ENCODE measurements around the gene SLC34A1. TPM values are rescaled to one million over a fixed set of nuclear protein-coding genes. Genes with fewer than 3 reads are reported as not detected.
A peak's percentile ranks its signal among the peaks of the same experiment; 100 is the strongest.
"Not testable (repeated sequence)": the region's sequence is repeated elsewhere in the genome, so short reads cannot be mapped to it uniquely, and the experiment has no call there.

The SLC34A1 gene
- polyA plus RNA-seq, 1 donor, result not detected

- H3K27me3 ChIP-seq (ENCODE audit: control insufficient read depth, insufficient read depth, low read length), result no peaks in the 10 kb centered on the region
- H3K4me1 ChIP-seq (ENCODE audit: control insufficient read depth, insufficient read depth, low read length), result peaks cover 30% of the 10 kb centered on the region
- peak in 1 of 2 donors; percentile 42 for DNase-seq
- H3K9me3 ChIP-seq (ENCODE audit: control insufficient read depth, low read depth, low read length), result peaks cover 4% of the 10 kb centered on the region
- H3K4me3 ChIP-seq (ENCODE audit: low read length), result no peak overlapping the region
- peaks cover 4% of the 10 kb centered on the region for H3K36me3 ChIP-seq (ENCODE audit: control insufficient read depth, insufficient read depth, low read length)
- WGBS (ENCODE audit: insufficient coverage, low lambda C conversion rate), result no CpG with 5 or more reads among the region's 5 CpGs
- no peak overlapping the region for H3K27ac ChIP-seq (ENCODE audit: low read length)
These were observed 15.2 kb upstream of the SLC34A1 start for GRCh38 chr5:177368869-177369644.

- Histone ChIP-seq H3K4me1 (ENCODE audit: control insufficient read depth, insufficient read depth, low read length) (peaks cover 30% of the 10 kb centered on the region), H3K27ac (ENCODE audit: low read length) (no peak overlapping the region), H3K36me3 (ENCODE audit: control insufficient read depth, insufficient read depth, low read length) (peaks cover 4% of the 10 kb centered on the region), H3K9me3 (ENCODE audit: control insufficient read depth, low read depth, low read length) (peaks cover 4% of the 10 kb centered on the region), H3K4me3 (ENCODE audit: low read length) (no peak overlapping the region), H3K27me3 (ENCODE audit: control insufficient read depth, insufficient read depth, low read length) (no peaks in the 10 kb centered on the region)
- no CpG with 5 or more reads among the region's 11 CpGs for WGBS (ENCODE audit: insufficient coverage, low lambda C conversion rate)
- DNase-seq, result no peak
These were observed 14.4 kb upstream of the SLC34A1 start for GRCh38 chr5:177369645-177370440.

GRCh38 chr5:177370488-177371119, 13.6 kb upstream of the SLC34A1 start:
- no CpG with 5 or more reads among the region's 42 CpGs for WGBS (ENCODE audit: insufficient coverage, low lambda C conversion rate)

GRCh38 chr5:177371120-177372033, 12.9 kb upstream of the SLC34A1 start:
- WGBS (ENCODE audit: insufficient coverage, low lambda C conversion rate), result no CpG with 5 or more reads among the region's 26 CpGs
- Histone ChIP-seq H3K36me3 (ENCODE audit: control insufficient read depth, insufficient read depth, low read length) (peaks cover 4% of the 10 kb centered on the region), H3K9me3 (ENCODE audit: control insufficient read depth, low read depth, low read length) (peaks cover 4% of the 10 kb centered on the region), H3K27ac (ENCODE audit: low read length) (peak overlapping the region; percentile 49), H3K27me3 (ENCODE audit: control insufficient read depth, insufficient read depth, low read length) (no peaks in the 10 kb centered on the region), H3K4me3 (ENCODE audit: low read length) (peak overlapping the region; percentile 57), H3K4me1 (ENCODE audit: control insufficient read depth, insufficient read depth, low read length) (peaks cover 26% of the 10 kb centered on the region)
- DNase-seq, result no peak

More at GRCh38 chr5:177370488-177371119, 13.6 kb upstream of the SLC34A1 start:
- Histone ChIP-seq H3K9me3 (ENCODE audit: control insufficient read depth, low read depth, low read length) (peaks cover 4% of the 10 kb centered on the region), H3K4me3 (ENCODE audit: low read length) (peak overlapping the region; percentile 57), H3K36me3 (ENCODE audit: control insufficient read depth, insufficient read depth, low read length) (peaks cover 4% of the 10 kb centered on the region), H3K4me1 (ENCODE audit: control insufficient read depth, insufficient read depth, low read length) (peaks cover 30% of the 10 kb centered on the region), H3K27ac (ENCODE audit: low read length) (peak overlapping the region; percentile 49), H3K27me3 (ENCODE audit: control insufficient read depth, insufficient read depth, low read length) (no peaks in the 10 kb centered on the region)
- peak; percentile 89 to 94 for DNase-seq

GRCh38 chr5:177372034-177372896, 12.0 kb upstream of the SLC34A1 start:
- H3K4me1 ChIP-seq (ENCODE audit: control insufficient read depth, insufficient read depth, low read length), result peaks cover 19% of the 10 kb centered on the region
- H3K36me3 ChIP-seq (ENCODE audit: control insufficient read depth, insufficient read depth, low read length), result peaks cover 4% of the 10 kb centered on the region
- no peak overlapping the region for H3K4me3 ChIP-seq (ENCODE audit: low read length)
- no peaks in the 10 kb centered on the region for H3K27me3 ChIP-seq (ENCODE audit: control insufficient read depth, insufficient read depth, low read length)
- H3K27ac ChIP-seq (ENCODE audit: low read length), result no peak overlapping the region
- H3K9me3 ChIP-seq (ENCODE audit: control insufficient read depth, low read depth, low read length), result peaks cover 4% of the 10 kb centered on the region
- WGBS (ENCODE audit: insufficient coverage, low lambda C conversion rate), result no CpG with 5 or more reads among the region's 12 CpGs
- DNase-seq, result no peak

- Histone ChIP-seq H3K4me1 (ENCODE audit: control insufficient read depth, insufficient read depth, low read length) (peaks cover 17% of the 10 kb centered on the region), H3K27ac (ENCODE audit: low read length) (no peak overlapping the region), H3K36me3 (ENCODE audit: control insufficient read depth, insufficient read depth, low read length) (peaks cover 4% of the 10 kb centered on the region), H3K4me3 (ENCODE audit: low read length) (no peak overlapping the region), H3K27me3 (ENCODE audit: control insufficient read depth, insufficient read depth, low read length) (no peaks in the 10 kb centered on the region), H3K9me3 (ENCODE audit: control insufficient read depth, low read depth, low read length) (no peaks in the 10 kb centered on the region)
- WGBS (ENCODE audit: insufficient coverage, low lambda C conversion rate), result no CpG with 5 or more reads among the region's 6 CpGs
- DNase-seq, result no peak
These were observed 11.3 kb upstream of the SLC34A1 start for GRCh38 chr5:177372910-177373309.

GRCh38 chr5:177373806-177374205, 10.4 kb upstream of the SLC34A1 start:
- H3K27me3 ChIP-seq (ENCODE audit: control insufficient read depth, insufficient read depth, low read length), result no peaks in the 10 kb centered on the region
- peaks cover 4% of the 10 kb centered on the region for H3K36me3 ChIP-seq (ENCODE audit: control insufficient read depth, insufficient read depth, low read length)
- no CpG with 5 or more reads among the region's 6 CpGs for WGBS (ENCODE audit: insufficient coverage, low lambda C conversion rate)
- H3K4me1 ChIP-seq (ENCODE audit: control insufficient read depth, insufficient read depth, low read length), result peaks cover 22% of the 10 kb centered on the region
- no peak overlapping the region for H3K27ac ChIP-seq (ENCODE audit: low read length)
- no peak overlapping the region for H3K4me3 ChIP-seq (ENCODE audit: low read length)
- no peak for DNase-seq
- no peaks in the 10 kb centered on the region for H3K9me3 ChIP-seq (ENCODE audit: control insufficient read depth, low read depth, low read length)

GRCh38 chr5:177374211-177374610, 10.0 kb upstream of the SLC34A1 start:
- Histone ChIP-seq H3K4me1 (ENCODE audit: control insufficient read depth, insufficient read depth, low read length) (peaks cover 23% of the 10 kb centered on the region), H3K36me3 (ENCODE audit: control insufficient read depth, insufficient read depth, low read length) (peaks cover 4% of the 10 kb centered on the region), H3K27ac (ENCODE audit: low read length) (no peak overlapping the region), H3K9me3 (ENCODE audit: control insufficient read depth, low read depth, low read length) (no peaks in the 10 kb centered on the region), H3K27me3 (ENCODE audit: control insufficient read depth, insufficient read depth, low read length) (no peaks in the 10 kb centered on the region), H3K4me3 (ENCODE audit: low read length) (no peak overlapping the region)
- no CpG with 5 or more reads among the region's 5 CpGs for WGBS (ENCODE audit: insufficient coverage, low lambda C conversion rate)
- no peak for DNase-seq

- peaks cover 23% of the 10 kb centered on the region for H3K4me1 ChIP-seq (ENCODE audit: control insufficient read depth, insufficient read depth, low read length)
- not testable (repeated sequence) for H3K4me3 ChIP-seq (ENCODE audit: low read length); H3K36me3 ChIP-seq (ENCODE audit: control insufficient read depth, insufficient read depth, low read length); DNase-seq; H3K9me3 ChIP-seq (ENCODE audit: control insufficient read depth, low read depth, low read length); H3K27me3 ChIP-seq (ENCODE audit: control insufficient read depth, insufficient read depth, low read length); H3K27ac ChIP-seq (ENCODE audit: low read length)
- WGBS (ENCODE audit: insufficient coverage, low lambda C conversion rate), result no CpG with 5 or more reads among the region's 5 CpGs
These were observed 8.7 kb upstream of the SLC34A1 start for GRCh38 chr5:177375516-177375915.
